Loucy (cell line): ENCODE measurements around the gene ZBTB38.

Experiments used
- H2AFZ ChIP-seq: fragments of 200-600 bp; sonication (generic); 2 replicates; pipeline ENCODE4 v1.6.0; 2016; ENCODE audit warnings: antibody characterized with exemption, mild to moderate bottlenecking, low read length, moderate library complexity
- H3F3A ChIP-seq: fragments of 200-600 bp; 2 replicates; pipeline ENCODE4 v1.6.0; 2016; ENCODE audit warnings: antibody characterized with exemption, low read depth, mild to moderate bottlenecking
- H3K27me3 ChIP-seq: fragments of 200-600 bp; sonication (generic); 2 replicates; pipeline ENCODE4 v1.6.1; 2014; ENCODE audit warnings: low read length, mild to moderate bottlenecking; ENCODE audit not compliant: insufficient read depth, poor library complexity, severe bottlenecking
- H3K36me3 ChIP-seq: fragments of 200-600 bp; sonication (generic); 2 replicates; pipeline ENCODE4 v1.6.1; 2016; ENCODE audit warnings: low read length; ENCODE audit not compliant: insufficient read depth
- H3K4me1 ChIP-seq: fragments of 200-600 bp; sonication (generic); 2 replicates; pipeline ENCODE4 v1.5.1; 2014; ENCODE audit warnings: low read length, mild to moderate bottlenecking; ENCODE audit not compliant: insufficient read depth, poor library complexity, severe bottlenecking
- H3K4me2 ChIP-seq: fragments of 200-600 bp; sonication (generic); 2 replicates; pipeline ENCODE4 v1.6.0; 2014; ENCODE audit warnings: antibody characterized with exemption, low read length, low read depth, mild to moderate bottlenecking; ENCODE audit not compliant: poor library complexity, severe bottlenecking
- H3K4me3 ChIP-seq: fragments of 200-600 bp; sonication (generic); 2 replicates; pipeline ENCODE4 v1.5.1; 2014; ENCODE audit warnings: low read length, mild to moderate bottlenecking, mixed read lengths; ENCODE audit not compliant: poor library complexity, severe bottlenecking
- H3K79me2 ChIP-seq: fragments of 200-600 bp; sonication (generic); 2 replicates; pipeline ENCODE4 v1.6.1; 2014; ENCODE audit warnings: low read length; ENCODE audit not compliant: insufficient read depth
- H3K9ac ChIP-seq: fragments of 200-600 bp; sonication (generic); 2 replicates; pipeline ENCODE4 v1.6.0; 2014; ENCODE audit warnings: mild to moderate bottlenecking, low read depth, low read length, moderate library complexity; ENCODE audit not compliant: poor library complexity, severe bottlenecking
- H3K9me2 ChIP-seq: fragments of 200-600 bp; sonication (generic); replicated peaks from 2 replicates; pipeline ENCODE4 v1.6.1; 2016; ENCODE audit warnings: low read depth, low read length, mixed read lengths
- H3K9me3 ChIP-seq: fragments of 200-600 bp; sonication (generic); 2 replicates; pipeline ENCODE4 v1.6.1; 2014; ENCODE audit warnings: mild to moderate bottlenecking, antibody characterized with exemption, low read length, low read depth; ENCODE audit not compliant: insufficient read depth
- H4K20me1 ChIP-seq: fragments of 200-600 bp; sonication (generic); 2 replicates; pipeline ENCODE4 v1.6.0; 2014; ENCODE audit warnings: antibody characterized with exemption, low read length, mild to moderate bottlenecking; ENCODE audit not compliant: insufficient read depth, poor library complexity, severe bottlenecking
- EZH2phosphoT487 ChIP-seq: fragments of 200-600 bp; IDR thresholded peaks from 2 replicates; pipeline ENCODE4 v1.6.1; 2018; ENCODE audit warnings: antibody characterized with exemption, mild to moderate bottlenecking, moderate library complexity, borderline replicate concordance
- TF ChIP-seq, protein P1 (sequence below): fragments of 200-600 bp; sonication (generic); conservative IDR thresholded peaks from 2 replicates; pipeline ENCODE4 v1.5.1; 2014; ENCODE audit warnings: mild to moderate bottlenecking, antibody characterized with exemption, low read length

The ZBTB38 gene

DNA sequence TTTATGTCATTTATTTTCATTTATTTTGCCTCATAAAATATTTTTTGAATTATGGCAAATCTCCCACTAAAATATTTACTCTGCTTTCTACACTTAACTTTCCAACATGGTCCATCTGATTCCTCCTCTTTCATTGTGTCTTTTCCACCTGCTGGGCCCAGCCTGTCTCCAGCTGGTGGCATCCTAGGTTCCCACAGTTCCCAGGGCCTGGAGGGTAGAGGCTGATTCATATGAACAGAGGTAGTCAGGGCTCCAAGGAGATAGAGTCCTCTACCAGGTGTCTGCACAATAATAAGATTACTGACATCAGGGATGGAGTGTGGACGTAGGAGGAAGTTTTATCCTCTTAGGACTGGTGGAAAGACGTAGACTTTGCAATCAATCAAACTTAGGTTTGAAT, 14.3 kb downstream of the ZBTB38 start:
- H2AFZ ChIP-seq = no peak overlapping the region
- no peaks in the 10 kb centered on the region for H3K27me3 ChIP-seq
- H3K36me3 ChIP-seq = no peaks in the 10 kb centered on the region
- H4K20me1 ChIP-seq = no peaks in the 10 kb centered on the region
- H3K4me1 ChIP-seq = no peaks in the 10 kb centered on the region
- no peaks in the 10 kb centered on the region for H3F3A ChIP-seq
- no peaks in the 10 kb centered on the region for H3K9me2 ChIP-seq
- no peak overlapping the region for H3K4me2 ChIP-seq
- TF ChIP-seq, protein P1, sequence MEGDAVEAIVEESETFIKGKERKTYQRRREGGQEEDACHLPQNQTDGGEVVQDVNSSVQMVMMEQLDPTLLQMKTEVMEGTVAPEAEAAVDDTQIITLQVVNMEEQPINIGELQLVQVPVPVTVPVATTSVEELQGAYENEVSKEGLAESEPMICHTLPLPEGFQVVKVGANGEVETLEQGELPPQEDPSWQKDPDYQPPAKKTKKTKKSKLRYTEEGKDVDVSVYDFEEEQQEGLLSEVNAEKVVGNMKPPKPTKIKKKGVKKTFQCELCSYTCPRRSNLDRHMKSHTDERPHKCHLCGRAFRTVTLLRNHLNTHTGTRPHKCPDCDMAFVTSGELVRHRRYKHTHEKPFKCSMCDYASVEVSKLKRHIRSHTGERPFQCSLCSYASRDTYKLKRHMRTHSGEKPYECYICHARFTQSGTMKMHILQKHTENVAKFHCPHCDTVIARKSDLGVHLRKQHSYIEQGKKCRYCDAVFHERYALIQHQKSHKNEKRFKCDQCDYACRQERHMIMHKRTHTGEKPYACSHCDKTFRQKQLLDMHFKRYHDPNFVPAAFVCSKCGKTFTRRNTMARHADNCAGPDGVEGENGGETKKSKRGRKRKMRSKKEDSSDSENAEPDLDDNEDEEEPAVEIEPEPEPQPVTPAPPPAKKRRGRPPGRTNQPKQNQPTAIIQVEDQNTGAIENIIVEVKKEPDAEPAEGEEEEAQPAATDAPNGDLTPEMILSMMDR = no peak
- no peak for TF ChIP-seq EZH2phosphoT487
- no peaks in the 10 kb centered on the region for H3K79me2 ChIP-seq
- no peak overlapping the region for H3K9ac ChIP-seq
- no peaks in the 10 kb centered on the region for H3K9me3 ChIP-seq
- no peak overlapping the region for H3K4me3 ChIP-seq

- Histone ChIP-seq H3K36me3 (no peaks in the 10 kb centered on the region), H3K9ac (no peak overlapping the region), H3K4me1 (no peaks in the 10 kb centered on the region), H3K79me2 (no peaks in the 10 kb centered on the region), H2AFZ (no peak overlapping the region), H3K4me3 (no peak overlapping the region), H4K20me1 (no peaks in the 10 kb centered on the region), H3K27me3 (no peaks in the 10 kb centered on the region), H3K9me2 (no peaks in the 10 kb centered on the region), H3F3A (no peaks in the 10 kb centered on the region), H3K9me3 (no peaks in the 10 kb centered on the region), H3K4me2 (no peak overlapping the region)
- TF ChIP-seq, protein P1 = no peak
- TF ChIP-seq EZH2phosphoT487 = no peak
These were observed 15.3 kb downstream of the ZBTB38 start for GRCh38 chr3:141383555-141384129.

DNA sequence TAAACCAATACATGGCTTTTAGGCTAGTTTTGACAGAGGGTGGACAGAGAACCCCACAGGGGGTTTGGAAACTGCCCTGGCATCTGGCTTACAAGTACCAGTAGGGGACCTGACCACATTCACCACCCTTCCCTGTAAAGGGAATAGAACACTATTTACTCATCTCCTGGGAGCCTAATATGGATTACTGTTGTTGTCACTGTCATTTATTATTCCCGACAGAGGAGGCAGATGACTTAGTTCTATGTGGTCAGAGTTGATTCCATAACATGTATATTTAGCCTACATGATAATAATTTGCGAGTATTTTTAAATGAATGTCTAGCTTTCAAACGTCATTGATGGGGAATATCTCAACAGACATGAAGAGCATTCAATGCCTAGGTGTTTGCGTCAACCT, 15.9 kb downstream of the ZBTB38 start:
- H3K9me2 ChIP-seq = no peaks in the 10 kb centered on the region
- no peaks in the 10 kb centered on the region for H3K36me3 ChIP-seq
- H3K4me1 ChIP-seq = no peaks in the 10 kb centered on the region
- no peak overlapping the region for H2AFZ ChIP-seq
- H3K4me2 ChIP-seq = no peak overlapping the region
- no peaks in the 10 kb centered on the region for H3K79me2 ChIP-seq
- no peaks in the 10 kb centered on the region for H4K20me1 ChIP-seq
- H3K4me3 ChIP-seq = no peak overlapping the region
- H3K9ac ChIP-seq = no peak overlapping the region
- TF ChIP-seq, protein P1 = no peak
- TF ChIP-seq EZH2phosphoT487 = no peak
- H3K27me3 ChIP-seq = no peaks in the 10 kb centered on the region
- H3K9me3 ChIP-seq = no peaks in the 10 kb centered on the region
- no peaks in the 10 kb centered on the region for H3F3A ChIP-seq
